SKM-1 treated with dmso at 0.1 percent for 144 hours (cell line): Measurements from ENCODE around the gene NXPH2.
A peak's percentile ranks its signal among the peaks of the same experiment; 100 is the strongest.
"Not testable (repeated sequence)": the region's sequence is repeated elsewhere in the genome, so short reads cannot be mapped to it uniquely, and the experiment has no call there.

ENCODE experiments used
- DNase-seq: peaks from one replicate; lab custom pipeline; 2025; ENCODE audit not compliant: unreplicated experiment; lab: John Stamatoyannopoulos, UW

The NXPH2 gene

GRCh38 chr2:138712212-138712979 lies 67.8 kb downstream of the NXPH2 start:
- DNase-seq: no peak

- DNase-seq: no peak
Measured at GRCh38 chr2:138711812-138712211, 68.4 kb downstream of the NXPH2 start.

- no peak for DNase-seq
Measured at GRCh38 chr2:138708682-138709241, 71.4 kb downstream of the NXPH2 start.

- no peak for DNase-seq
Measured at GRCh38 chr2:138707392-138708074, 72.7 kb downstream of the NXPH2 start.

- no peak for DNase-seq
Measured at GRCh38 chr2:138703242-138703641, 76.9 kb downstream of the NXPH2 start.

GRCh38 chr2:138700716-138701115 lies 79.5 kb downstream of the NXPH2 start:
- no peak for DNase-seq

GRCh38 chr2:138699421-138699820 lies 80.8 kb downstream of the NXPH2 start:
- no peak for DNase-seq

- no peak for DNase-seq
Measured at GRCh38 chr2:138698428-138698827, 81.8 kb downstream of the NXPH2 start.

GRCh38 chr2:138691667-138692066 lies 88.5 kb downstream of the NXPH2 start:
- DNase-seq: no peak

- peak; percentile 88 for DNase-seq
Measured at GRCh38 chr2:138689705-138690104, 90.5 kb downstream of the NXPH2 start.

- DNase-seq: no peak
Measured at GRCh38 chr2:138682163-138682562, 98.0 kb downstream of the NXPH2 start.

GRCh38 chr2:138677221-138677620 lies 103.0 kb downstream of the NXPH2 start:
- DNase-seq: no peak

- DNase-seq: no peak
Measured at GRCh38 chr2:138676619-138677021, 103.6 kb downstream of the NXPH2 start.

GRCh38 chr2:138671566-138671965 lies 108.6 kb downstream of the NXPH2 start:
- no peak for DNase-seq

GRCh38 chr2:138670734-138671133 lies 109.5 kb downstream of the NXPH2 start:
- no peak for DNase-seq

GRCh38 chr2:138665937-138666336 lies 114.3 kb downstream of the NXPH2 start:
- no peak for DNase-seq

GRCh38 chr2:138658187-138658894 lies 121.8 kb downstream of the NXPH2 start:
- DNase-seq: no peak

- DNase-seq: no peak
Measured at GRCh38 chr2:138654146-138654545, 126.0 kb downstream of the NXPH2 start.

GRCh38 chr2:138652378-138652777 lies 127.8 kb downstream of the NXPH2 start:
- no peak for DNase-seq

- DNase-seq: no peak
Measured at GRCh38 chr2:138649571-138649970, 130.6 kb downstream of the NXPH2 start.

GRCh38 chr2:138648606-138649005 lies 131.6 kb downstream of the NXPH2 start:
- DNase-seq: no peak

GRCh38 chr2:138644776-138645175 lies 135.4 kb downstream of the NXPH2 start:
- not testable (repeated sequence) for DNase-seq
